ENCODE measurements around the gene AHCYL2.

DNA sequence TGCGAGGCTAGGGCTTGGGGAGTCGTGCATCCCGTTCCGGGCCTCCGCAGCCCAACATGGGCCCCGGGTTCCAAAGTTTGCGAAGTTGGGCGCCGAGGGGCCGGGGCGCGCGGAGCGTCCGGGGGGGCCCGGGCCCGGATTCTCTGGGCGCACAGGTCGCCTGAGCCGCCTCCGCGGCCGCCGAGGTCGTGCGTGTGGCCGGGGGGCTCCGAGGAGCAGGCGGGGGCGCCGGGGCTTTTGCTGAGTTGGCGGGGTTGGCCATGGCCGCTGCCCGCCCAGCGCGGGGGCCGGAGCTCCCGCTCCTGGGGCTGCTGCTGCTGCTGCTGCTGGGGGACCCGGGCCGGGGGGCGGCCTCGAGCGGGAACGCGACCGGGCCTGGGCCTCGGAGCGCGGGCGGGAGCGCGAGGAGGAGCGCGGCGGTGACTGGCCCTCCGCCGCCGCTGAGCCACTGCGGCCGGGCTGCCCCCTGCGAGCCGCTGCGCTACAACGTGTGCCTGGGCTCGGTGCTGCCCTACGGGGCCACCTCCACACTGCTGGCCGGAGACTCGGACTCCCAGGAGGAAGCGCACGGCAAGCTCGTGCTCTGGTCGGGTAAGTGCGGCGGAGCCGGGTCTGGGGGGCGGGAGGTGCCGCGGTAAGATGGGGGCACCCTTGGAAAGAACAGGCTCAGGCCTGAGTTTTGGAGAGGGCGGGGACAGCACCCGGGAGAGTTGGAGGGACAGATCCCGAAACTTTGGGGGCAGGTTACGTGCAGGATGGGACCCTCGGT is 35.8 kb upstream of the AHCYL2 start:
- TF ChIP-seq POLR2A (IDR thresholded peaks at IDR 0.05): no peak
- TF ChIP-seq, protein P1, sequence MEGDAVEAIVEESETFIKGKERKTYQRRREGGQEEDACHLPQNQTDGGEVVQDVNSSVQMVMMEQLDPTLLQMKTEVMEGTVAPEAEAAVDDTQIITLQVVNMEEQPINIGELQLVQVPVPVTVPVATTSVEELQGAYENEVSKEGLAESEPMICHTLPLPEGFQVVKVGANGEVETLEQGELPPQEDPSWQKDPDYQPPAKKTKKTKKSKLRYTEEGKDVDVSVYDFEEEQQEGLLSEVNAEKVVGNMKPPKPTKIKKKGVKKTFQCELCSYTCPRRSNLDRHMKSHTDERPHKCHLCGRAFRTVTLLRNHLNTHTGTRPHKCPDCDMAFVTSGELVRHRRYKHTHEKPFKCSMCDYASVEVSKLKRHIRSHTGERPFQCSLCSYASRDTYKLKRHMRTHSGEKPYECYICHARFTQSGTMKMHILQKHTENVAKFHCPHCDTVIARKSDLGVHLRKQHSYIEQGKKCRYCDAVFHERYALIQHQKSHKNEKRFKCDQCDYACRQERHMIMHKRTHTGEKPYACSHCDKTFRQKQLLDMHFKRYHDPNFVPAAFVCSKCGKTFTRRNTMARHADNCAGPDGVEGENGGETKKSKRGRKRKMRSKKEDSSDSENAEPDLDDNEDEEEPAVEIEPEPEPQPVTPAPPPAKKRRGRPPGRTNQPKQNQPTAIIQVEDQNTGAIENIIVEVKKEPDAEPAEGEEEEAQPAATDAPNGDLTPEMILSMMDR (IDR thresholded peaks at IDR 0.05): no peak
- no peak for TF ChIP-seq POLR2AphosphoS5 (IDR thresholded peaks at IDR 0.05)
- no peak for TF ChIP-seq EP300 (IDR thresholded peaks at IDR 0.05)

Data from gastroesophageal sphincter (tissue), 3 donors.